Esophagus muscularis mucosa (tissue), 3 donors: Measurements from ENCODE around the gene GRK5.

Source experiments
- CTCF ChIP-seq, 3 experiments: fragments of 200-600 bp in 2 of 3; fragments of 450-650 bp in 1 of 3; sonication (generic) in 2 of 3; IDR thresholded peaks; one replicate each; pipeline ENCODE4 v1.5.1; 2017 to 2019; ENCODE audit warnings: antibody characterized with exemption in 3 of 3, mild to moderate bottlenecking in 2 of 3, moderate library complexity in 1 of 3
- POLR2AphosphoS5 ChIP-seq, 2 donors: sonication (generic); formaldehyde crosslinking; IDR thresholded peaks; one replicate each; pipeline ENCODE4 v1.6.1; 2017; ENCODE audit warnings: antibody characterized with exemption in 2 of 2

- no peak for TF ChIP-seq CTCF (IDR thresholded peaks at IDR 0.05)
- TF ChIP-seq POLR2AphosphoS5 (IDR thresholded peaks at IDR 0.05): no peak
These were observed 29.5 kb upstream of the GRK5 start for GRCh38 chr10:119177708-119178371.
